A549 (cell line): ENCODE measurements around the gene EPYC.

ENCODE experiments used
- CTCF ChIP-seq: fragments of >200 bp; sonication (Bioruptor Twin); formaldehyde crosslinking; IDR thresholded peaks from 3 replicates; pipeline ENCODE4 v1.5.1; 2016
- KDM5A ChIP-seq: fragments of 200-600 bp; sonication (generic); IDR thresholded peaks from 2 replicates; pipeline ENCODE4 v1.6.1; 2016; ENCODE audit warnings: antibody characterized with exemption, mild to moderate bottlenecking
- NPAS2 ChIP-seq: fragments of 250-450 bp; sonication (Bioruptor Pico); IDR thresholded peaks from 2 replicates; pipeline ENCODE4 v1.8.0; 2022; ENCODE audit warnings: mild to moderate bottlenecking, moderate library complexity, borderline replicate concordance
- REST ChIP-seq: fragments of 200-600 bp; sonication (generic); IDR thresholded peaks from 2 replicates; pipeline ENCODE4 v1.6.1; 2016; ENCODE audit warnings: antibody characterized with exemption, mild to moderate bottlenecking, moderate library complexity
- RFX5 ChIP-seq: fragments of 450-650 bp; IDR thresholded peaks from 2 replicates; pipeline ENCODE4 v1.7.1; 2014; ENCODE audit warnings: antibody characterized with exemption, mild to moderate bottlenecking, moderate library complexity
- SMC3 ChIP-seq: fragments of >200 bp; sonication (Bioruptor Twin); formaldehyde crosslinking; IDR thresholded peaks from 3 replicates; pipeline ENCODE4 v1.6.1; 2018; ENCODE audit warnings: inconsistent platforms

GRCh38 chr12:90972226-90972625 is 32.5 kb downstream of the EPYC start:
- TF ChIP-seq CTCF: no peak
- TF ChIP-seq REST: no peak
- no peak for TF ChIP-seq KDM5A
- no peak for TF ChIP-seq NPAS2 (CRISPR knock-in tag)
- TF ChIP-seq SMC3: no peak
- TF ChIP-seq RFX5: no peak
